Right renal cortex interstitium (tissue), 3 donors: ENCODE data around the gene SHC1. TPM values are rescaled to one million over a fixed set of nuclear protein-coding genes. Genes with fewer than 3 reads are reported as not detected.

Source experiments
- DNase-seq, 3 donors: peaks; one replicate each; pipeline ENCODE4 v3.0.0-alpha.2; 2013; ENCODE audit warnings: low read depth in 3 of 3, low spot score in 2 of 3
- polyA plus RNA-seq, 3 donors: library from polyadenylated mRNA; unstranded; fragments of 120-200 nt; gene quantifications; one replicate each; pipeline ENCODE4 v1.2.1, GENCODE V29; 2013; ENCODE audit not compliant: insufficient read length in 3 of 3

Gene SHC1
- polyA plus RNA-seq, 3 donors: 74.7 to 82.3 (median 76.1) TPM

GRCh38 chr1:154959426-154959780 lies 11.1 kb downstream of the SHC1 start:
- no peak for DNase-seq

GRCh38 chr1:154958681-154959425 lies 11.7 kb downstream of the SHC1 start:
- no peak for DNase-seq

GRCh38 chr1:154958036-154958435 lies 12.5 kb downstream of the SHC1 start:
- no peak for DNase-seq

- no peak for DNase-seq
Observed at GRCh38 chr1:154957091-154957657, 13.4 kb downstream of the SHC1 start.

- DNase-seq: no peak
Observed at GRCh38 chr1:154956544-154956941, 14.0 kb downstream of the SHC1 start.

- DNase-seq: peak; percentile 94 to 98 (median 94)
Observed at GRCh38 chr1:154955718-154956543, 14.6 kb downstream of the SHC1 start, which contains the start of gene PBXIP1. Gene PBXIP1, minus strand, starts transcription at chr1:154956099. Its CDS starts 2,378 bp downstream, at chr1:154953721.

- peak in 1 of 3 donors; percentile 61 for DNase-seq
Observed at GRCh38 chr1:154955039-154955717, 15.4 kb downstream of the SHC1 start.

GRCh38 chr1:154954541-154954940 lies 16.0 kb downstream of the SHC1 start:
- DNase-seq: no peak

- no peak for DNase-seq
Observed at GRCh38 chr1:154953611-154954038, 16.9 kb downstream of the SHC1 start.

- no peak for DNase-seq
Observed at GRCh38 chr1:154952664-154953063, 17.9 kb downstream of the SHC1 start.

GRCh38 chr1:154951901-154952657 lies 18.5 kb downstream of the SHC1 start:
- DNase-seq: no peak

- no peak for DNase-seq
Observed at GRCh38 chr1:154948079-154948478, 22.5 kb downstream of the SHC1 start.

- DNase-seq: no peak
Observed at GRCh38 chr1:154945962-154946850, 24.3 kb downstream of the SHC1 start.

GRCh38 chr1:154945160-154945961 lies 25.2 kb downstream of the SHC1 start:
- DNase-seq: no peak

GRCh38 chr1:154944401-154945159 lies 26.0 kb downstream of the SHC1 start:
- DNase-seq: no peak

- DNase-seq: no peak
Observed at GRCh38 chr1:154943649-154944400, 26.7 kb downstream of the SHC1 start.
